ENCODE measurements around the gene ATG2A. TPM values are rescaled to one million over a fixed set of nuclear protein-coding genes. Genes with fewer than 3 reads are reported as not detected.
A peak's percentile ranks its signal among the peaks of the same experiment; 100 is the strongest.

ATG2A gene
- total and polyA plus RNA-seq, 2 experiments from 2014 or later, result 11.7 to 18.1 TPM

DNA sequence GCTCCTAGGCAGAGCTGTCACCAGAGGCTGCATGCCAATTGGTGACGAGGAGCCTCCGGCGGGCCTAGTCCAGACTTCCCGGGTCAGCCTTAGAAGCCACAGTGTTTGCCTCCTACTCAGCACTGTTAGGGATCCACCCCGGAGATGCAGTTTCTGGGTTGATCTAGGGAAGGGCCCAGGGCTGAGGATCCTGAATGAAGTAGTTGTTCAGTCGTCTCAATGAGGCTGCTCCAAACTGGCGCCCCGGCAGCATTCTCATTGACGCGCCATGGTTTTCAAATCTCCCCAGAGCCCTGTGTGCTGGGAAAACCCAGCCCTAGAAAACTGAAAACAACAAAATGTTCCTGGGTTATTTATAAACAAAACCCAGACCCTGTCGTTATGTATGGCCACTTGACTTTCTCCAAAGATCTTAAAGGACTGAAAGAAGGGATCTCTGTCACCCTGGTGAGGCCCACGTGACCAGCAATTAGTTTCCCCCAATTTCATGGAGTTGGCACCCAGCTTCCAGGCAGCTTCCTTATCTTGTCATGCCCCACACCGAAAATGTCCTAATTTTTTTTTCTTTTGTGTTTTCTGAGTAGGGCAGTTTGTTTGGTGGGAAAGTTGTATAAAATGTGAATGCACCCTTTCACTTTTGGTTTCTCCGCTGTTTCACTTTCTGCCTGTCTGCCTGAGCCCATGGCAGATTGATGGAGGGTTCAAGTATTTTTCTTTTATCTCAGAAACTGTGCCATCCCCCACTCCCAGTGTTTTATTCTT lies 36.6 kb downstream of the ATG2A start:
- no peak overlapping the region for H3K4me3 ChIP-seq
- no peaks in the 10 kb centered on the region for H3K9me2 ChIP-seq (replicated peaks; ENCODE audit: insufficient read depth)
- H3K9me3 ChIP-seq (ENCODE audit: low read depth), result no peaks in the 10 kb centered on the region
- peaks cover 34% of the 10 kb centered on the region for H3K79me2 ChIP-seq
- no peak overlapping the region for H3K4me2 ChIP-seq
- peaks cover 19% of the 10 kb centered on the region for H4K20me1 ChIP-seq (ENCODE audit: insufficient read depth, poor library complexity, severe bottlenecking)
- no peak overlapping the region for H3K27ac ChIP-seq
- peaks cover 26% of the 10 kb centered on the region for H3K4me1 ChIP-seq (ENCODE audit: insufficient read depth)
- H3K27me3 ChIP-seq, result no peaks in the 10 kb centered on the region
- H2AFZ ChIP-seq, result no peak overlapping the region
- no peak for DNase-seq (ENCODE audit: low spot score)
- no peaks in the 10 kb centered on the region for H3K36me3 ChIP-seq (replicated peaks; ENCODE audit: insufficient read depth, low read depth)
- no peak for TF ChIP-seq EZH2 (IDR thresholded peaks at IDR 0.05; ENCODE audit: borderline replicate concordance)
- TF ChIP-seq EZH2phosphoT487 (IDR thresholded peaks at IDR 0.05; ENCODE audit: low read depth, severe bottlenecking, unreplicated experiment), result no peak
- TF ChIP-seq, protein P1, sequence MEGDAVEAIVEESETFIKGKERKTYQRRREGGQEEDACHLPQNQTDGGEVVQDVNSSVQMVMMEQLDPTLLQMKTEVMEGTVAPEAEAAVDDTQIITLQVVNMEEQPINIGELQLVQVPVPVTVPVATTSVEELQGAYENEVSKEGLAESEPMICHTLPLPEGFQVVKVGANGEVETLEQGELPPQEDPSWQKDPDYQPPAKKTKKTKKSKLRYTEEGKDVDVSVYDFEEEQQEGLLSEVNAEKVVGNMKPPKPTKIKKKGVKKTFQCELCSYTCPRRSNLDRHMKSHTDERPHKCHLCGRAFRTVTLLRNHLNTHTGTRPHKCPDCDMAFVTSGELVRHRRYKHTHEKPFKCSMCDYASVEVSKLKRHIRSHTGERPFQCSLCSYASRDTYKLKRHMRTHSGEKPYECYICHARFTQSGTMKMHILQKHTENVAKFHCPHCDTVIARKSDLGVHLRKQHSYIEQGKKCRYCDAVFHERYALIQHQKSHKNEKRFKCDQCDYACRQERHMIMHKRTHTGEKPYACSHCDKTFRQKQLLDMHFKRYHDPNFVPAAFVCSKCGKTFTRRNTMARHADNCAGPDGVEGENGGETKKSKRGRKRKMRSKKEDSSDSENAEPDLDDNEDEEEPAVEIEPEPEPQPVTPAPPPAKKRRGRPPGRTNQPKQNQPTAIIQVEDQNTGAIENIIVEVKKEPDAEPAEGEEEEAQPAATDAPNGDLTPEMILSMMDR (IDR thresholded peaks at IDR 0.05; ENCODE audit: poor library complexity), result no peak
- 85% methylated on average over 14 of the region's 14 CpGs for WGBS (ENCODE audit: low lambda C conversion rate, missing lambda C conversion rate)

DNA sequence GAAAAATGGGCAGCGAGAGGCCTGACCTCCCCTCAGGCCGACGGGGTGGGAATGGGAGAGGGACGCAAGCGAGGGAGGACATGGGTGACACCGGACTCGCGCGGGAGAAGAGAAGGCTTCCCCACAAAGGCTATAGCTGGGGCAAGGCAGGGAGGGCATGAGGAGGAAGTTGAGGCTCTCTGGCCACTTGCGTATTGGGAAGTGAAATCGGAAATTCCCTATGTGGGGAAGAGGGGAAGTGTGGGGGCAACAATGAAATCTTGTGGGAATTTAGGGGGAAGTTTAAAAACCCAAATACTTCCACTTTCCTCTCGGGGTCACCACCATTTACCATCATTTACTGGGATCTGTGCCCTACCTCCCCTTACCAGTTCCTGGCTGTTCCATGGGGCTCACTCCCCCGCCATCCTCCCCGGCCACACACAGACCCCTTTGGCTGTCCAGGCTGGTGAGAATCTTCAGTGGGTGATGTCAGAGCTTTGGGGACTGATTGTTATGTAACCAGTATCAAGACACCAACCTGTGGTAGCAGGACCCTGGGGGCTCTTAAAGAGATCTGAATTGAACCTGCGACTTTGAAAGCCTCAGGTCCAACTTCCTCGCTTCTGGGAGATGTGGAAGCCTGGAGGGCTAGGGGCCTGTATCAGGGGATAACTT lies 37.6 kb downstream of the ATG2A start:
- TF ChIP-seq, protein P1 (IDR thresholded peaks at IDR 0.05; ENCODE audit: poor library complexity), result no peak
- peak overlapping the region; percentile 90 for H3K4me2 ChIP-seq
- peaks cover 22% of the 10 kb centered on the region for H4K20me1 ChIP-seq (ENCODE audit: insufficient read depth, poor library complexity, severe bottlenecking)
- no peak for DNase-seq (ENCODE audit: low spot score)
- H2AFZ ChIP-seq, result peak overlapping the region; percentile 65
- no peaks in the 10 kb centered on the region for H3K27me3 ChIP-seq
- no peaks in the 10 kb centered on the region for H3K36me3 ChIP-seq (replicated peaks; ENCODE audit: insufficient read depth, low read depth)
- peaks cover 24% of the 10 kb centered on the region for H3K4me1 ChIP-seq (ENCODE audit: insufficient read depth)
- no peaks in the 10 kb centered on the region for H3K9me2 ChIP-seq (replicated peaks; ENCODE audit: insufficient read depth)
- 34% methylated on average over 14 of the region's 16 CpGs for WGBS (ENCODE audit: low lambda C conversion rate, missing lambda C conversion rate)
- no peaks in the 10 kb centered on the region for H3K9me3 ChIP-seq (ENCODE audit: low read depth)
- peak overlapping the region; percentile 97 for H3K27ac ChIP-seq
- peaks cover 44% of the 10 kb centered on the region for H3K79me2 ChIP-seq
- H3K4me3 ChIP-seq, result peak overlapping the region; percentile 72

DNA sequence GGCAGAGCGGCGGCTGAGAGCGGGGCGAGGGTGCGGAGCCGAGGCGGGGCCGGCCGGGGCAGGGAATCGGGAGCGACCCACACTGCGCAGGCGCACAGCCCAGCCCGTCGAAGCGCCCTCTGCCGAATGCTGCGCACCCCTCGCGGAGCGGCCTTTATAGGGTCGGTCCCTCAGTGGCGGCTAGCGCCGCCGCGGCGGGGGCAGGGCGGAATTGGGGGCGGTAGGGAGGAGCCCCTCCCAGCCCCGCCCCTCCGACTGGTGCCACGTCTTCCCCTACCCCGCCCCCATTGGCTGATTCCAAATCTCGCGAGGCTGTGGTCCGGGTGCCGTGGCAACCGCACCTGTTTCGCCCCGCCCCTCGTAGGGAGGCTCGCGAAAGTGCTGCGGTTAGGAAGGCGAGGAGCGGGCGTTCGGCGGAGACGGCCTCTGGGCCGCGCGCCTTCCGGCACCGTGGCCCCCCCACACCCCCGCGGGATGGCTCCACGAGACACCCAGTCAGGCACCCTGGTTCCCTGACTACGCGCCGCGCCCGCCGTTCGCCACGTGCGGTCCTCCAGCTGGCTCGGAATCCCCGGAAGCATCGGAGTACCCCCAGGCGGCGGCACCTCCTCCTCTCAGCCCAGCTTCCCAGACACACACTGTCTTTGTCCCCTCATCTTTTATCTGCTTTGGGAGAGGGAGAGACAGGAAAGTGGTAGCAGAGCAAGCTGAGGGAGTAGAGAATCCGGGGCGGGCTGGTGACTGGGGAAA lies 38.3 kb downstream of the ATG2A start, which contains the start of gene EHD1:
Gene EHD1, minus strand, starts transcription at position 128 of the 750 bp plus-strand sequence. CDS start 157 bp downstream, outside the sequence.
- H3K36me3 ChIP-seq (replicated peaks; ENCODE audit: insufficient read depth, low read depth), result no peaks in the 10 kb centered on the region
- peak; percentile 100 for DNase-seq (ENCODE audit: low spot score)
- peaks cover 50% of the 10 kb centered on the region for H3K79me2 ChIP-seq
- no peak for TF ChIP-seq EZH2 (IDR thresholded peaks at IDR 0.05; ENCODE audit: borderline replicate concordance)
- TF ChIP-seq EZH2phosphoT487 (IDR thresholded peaks at IDR 0.05; ENCODE audit: low read depth, severe bottlenecking, unreplicated experiment), result no peak
- TF ChIP-seq, protein P1 (IDR thresholded peaks at IDR 0.05; ENCODE audit: poor library complexity), result peak; percentile 64
- H4K20me1 ChIP-seq (ENCODE audit: insufficient read depth, poor library complexity, severe bottlenecking), result peaks cover 22% of the 10 kb centered on the region
- H2AFZ ChIP-seq, result peak within 1 kb of the TSS; percentile 65
- no peaks in the 10 kb centered on the region for H3K9me3 ChIP-seq (ENCODE audit: low read depth)
- H3K9me2 ChIP-seq (replicated peaks; ENCODE audit: insufficient read depth), result no peaks in the 10 kb centered on the region
- peaks cover 24% of the 10 kb centered on the region for H3K4me1 ChIP-seq (ENCODE audit: insufficient read depth)
- peak within 1 kb of the TSS; percentile 79 for H3K4me3 ChIP-seq
- 2% methylated on average over 38 of the region's 75 CpGs for WGBS (ENCODE audit: low lambda C conversion rate, missing lambda C conversion rate)
- H3K27me3 ChIP-seq, result no peaks in the 10 kb centered on the region
- peak within 1 kb of the TSS; percentile 94 for H3K4me2 ChIP-seq
- H3K27ac ChIP-seq, result peak within 1 kb of the TSS; percentile 97
